HG03520 (cell line): ENCODE data around the gene ADGRV1.
"Not testable (repeated sequence)": the region's sequence is repeated elsewhere in the genome, so short reads cannot be mapped to it uniquely, and the experiment has no call there.

ENCODE experiments used
- ATAC-seq: cut with Tn5 transposase; IDR thresholded peaks from one replicate; pipeline ENCODE4 v1.9.1; 2021; ENCODE audit warnings: mild to moderate bottlenecking, moderate library complexity; ENCODE audit not compliant: unreplicated experiment

Gene ADGRV1

DNA sequence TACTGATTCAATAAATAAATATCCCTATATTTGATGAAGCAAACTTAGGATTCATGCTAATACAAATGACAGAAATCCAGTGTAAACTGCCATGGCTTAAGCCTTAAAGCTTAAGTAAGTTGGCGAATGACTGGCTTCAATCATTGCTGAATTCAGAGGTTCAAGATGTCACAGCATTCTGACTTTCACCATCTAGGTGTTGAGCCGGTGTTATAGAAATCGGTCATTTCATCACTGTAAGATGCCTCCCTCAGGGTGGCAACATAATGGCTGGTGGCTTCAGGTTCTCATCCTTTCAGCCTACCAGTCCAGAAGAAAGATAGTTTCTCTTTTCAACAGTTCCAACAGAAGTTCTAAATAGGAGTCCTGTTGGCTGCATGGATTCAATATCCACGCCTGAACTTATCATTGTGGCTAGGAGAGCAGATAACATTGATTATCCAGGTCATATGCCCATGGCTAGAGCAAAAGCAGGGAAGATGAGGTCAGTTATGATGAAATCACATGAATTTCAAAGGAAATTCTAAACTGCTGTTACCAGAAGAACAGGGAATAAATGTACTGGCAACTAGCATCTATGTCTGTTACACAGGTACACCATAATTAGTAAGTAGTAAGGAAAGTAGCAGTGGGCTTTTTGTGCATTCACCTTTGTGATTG is 460.2 kb downstream of the ADGRV1 start:
- ATAC-seq: no peak

DNA sequence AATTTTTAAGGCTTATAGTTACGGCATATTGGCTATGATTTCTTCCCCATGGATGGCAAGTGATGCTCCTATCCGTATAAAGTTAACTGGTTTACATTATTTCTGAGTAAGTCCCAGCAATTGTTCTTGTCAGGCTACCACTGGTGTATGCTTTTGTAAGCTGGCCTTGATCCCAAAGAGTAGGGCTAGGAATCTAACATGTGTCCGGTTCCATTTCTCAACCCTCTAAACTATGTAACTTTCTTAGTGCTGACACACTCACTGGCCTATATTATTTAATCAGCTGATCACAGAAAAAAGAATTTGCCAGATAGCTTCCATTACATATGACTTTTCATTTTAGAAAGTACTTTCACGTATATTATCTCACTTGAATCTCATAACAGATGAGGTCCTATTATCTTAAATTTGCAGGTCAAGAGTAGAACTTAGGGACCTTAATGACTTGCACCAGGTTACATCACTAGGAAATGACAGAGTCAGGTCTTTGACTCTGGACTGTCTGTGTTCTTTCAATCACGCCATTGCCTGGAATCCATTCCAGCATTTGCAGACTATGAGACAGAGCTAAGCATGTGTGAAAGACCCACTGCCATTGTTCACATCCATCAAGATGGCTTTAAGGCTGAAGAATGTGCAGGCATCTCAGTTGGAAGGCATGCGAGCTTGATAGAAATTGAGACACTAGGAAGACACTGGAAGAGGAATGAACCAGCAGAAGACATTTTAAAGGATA is 461.6 kb downstream of the ADGRV1 start:
- ATAC-seq: no peak

DNA sequence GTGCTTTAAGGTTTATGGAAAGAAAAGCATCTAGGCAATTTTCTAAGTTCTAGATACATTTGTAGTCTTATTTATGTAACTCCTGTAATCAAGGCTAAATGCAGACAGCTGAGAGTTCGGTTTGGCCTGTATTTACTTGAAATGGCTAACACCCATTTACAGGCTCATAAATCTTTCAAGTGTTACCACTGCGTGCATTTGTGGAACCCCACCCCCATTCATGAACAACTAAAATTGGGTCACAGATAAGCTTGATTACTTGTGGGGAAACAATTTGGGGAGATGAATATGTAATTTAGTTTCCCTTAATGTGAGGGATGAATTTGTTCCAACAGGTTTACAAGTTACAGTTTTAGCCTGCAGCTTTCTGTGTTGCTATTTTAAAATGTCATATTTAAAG is 463.9 kb downstream of the ADGRV1 start:
- no peak for ATAC-seq

DNA sequence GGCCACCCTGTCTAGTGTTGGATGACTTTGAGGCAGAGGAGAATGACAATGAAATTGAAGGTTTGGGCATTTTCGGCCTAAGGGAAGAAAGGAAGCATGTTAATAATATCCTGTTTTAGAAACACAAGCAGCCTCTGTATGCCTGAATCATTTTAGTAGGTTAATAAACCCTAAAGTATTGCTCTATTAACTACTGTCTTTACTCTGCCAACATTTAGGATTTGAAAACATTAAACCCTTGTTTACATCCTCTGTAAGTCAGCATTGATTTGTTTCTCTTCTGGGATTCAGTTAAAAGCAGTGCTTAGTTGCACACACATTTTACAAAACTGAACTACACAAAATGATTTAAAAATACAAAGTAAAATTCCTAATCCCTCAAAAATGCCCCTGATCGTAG is 465.6 kb downstream of the ADGRV1 start:
- no peak for ATAC-seq

DNA sequence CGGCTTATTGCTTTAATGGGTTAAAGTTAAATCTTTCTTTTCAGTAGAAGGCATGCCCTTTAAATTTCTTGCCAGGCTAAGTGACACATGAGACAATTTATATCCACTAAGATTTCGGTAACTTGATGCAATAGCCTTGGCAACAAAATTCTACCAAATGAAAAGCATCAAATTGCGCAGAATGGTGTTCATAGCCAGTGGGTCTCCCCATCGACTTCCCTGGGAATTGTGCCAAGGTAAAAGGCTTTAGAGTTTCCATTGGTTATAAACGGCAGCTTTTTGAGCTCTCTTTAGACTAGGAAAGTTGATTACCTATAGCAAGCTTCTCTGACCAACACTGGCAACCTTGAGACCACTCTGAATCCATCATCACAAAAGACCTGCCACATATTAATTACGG is 466.1 kb downstream of the ADGRV1 start:
- ATAC-seq: no peak

DNA sequence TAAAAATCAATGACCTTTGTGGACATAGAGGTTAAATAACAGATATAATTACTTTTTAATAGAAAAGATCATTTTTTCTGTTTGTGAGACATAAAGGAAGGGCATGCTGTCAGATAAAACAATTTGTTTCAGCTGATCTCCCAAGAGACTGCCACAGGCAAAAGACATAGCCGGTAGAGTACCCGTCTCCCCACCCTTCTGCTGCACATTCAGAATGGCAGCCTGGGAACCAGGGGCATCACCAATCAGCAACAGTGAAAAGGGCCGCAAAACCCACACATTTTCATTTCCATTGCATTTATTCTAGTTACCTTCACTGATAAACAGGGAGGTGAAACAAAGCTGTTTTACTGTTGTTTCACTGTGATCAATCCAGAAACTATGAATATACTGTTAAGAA is 466.9 kb downstream of the ADGRV1 start:
- no peak for ATAC-seq

DNA sequence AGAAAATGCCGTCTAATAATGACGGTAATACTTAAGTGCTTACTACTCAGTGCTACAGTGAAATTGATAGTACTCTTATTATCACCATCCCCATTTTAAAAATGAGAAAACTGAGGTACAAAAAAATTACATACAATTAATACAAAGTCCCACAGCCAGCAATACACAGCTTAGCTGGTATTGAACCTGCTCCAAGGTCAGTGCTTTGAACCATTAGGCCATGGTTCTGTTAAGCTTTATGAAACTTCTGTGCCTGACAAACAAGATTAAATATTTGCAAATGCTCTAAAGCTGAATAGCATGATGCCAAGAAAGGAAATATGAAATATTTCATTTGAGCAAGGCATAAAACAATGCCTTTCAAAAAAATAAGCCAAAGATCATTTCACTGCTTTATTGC is 467.4 kb downstream of the ADGRV1 start:
- ATAC-seq: no peak

DNA sequence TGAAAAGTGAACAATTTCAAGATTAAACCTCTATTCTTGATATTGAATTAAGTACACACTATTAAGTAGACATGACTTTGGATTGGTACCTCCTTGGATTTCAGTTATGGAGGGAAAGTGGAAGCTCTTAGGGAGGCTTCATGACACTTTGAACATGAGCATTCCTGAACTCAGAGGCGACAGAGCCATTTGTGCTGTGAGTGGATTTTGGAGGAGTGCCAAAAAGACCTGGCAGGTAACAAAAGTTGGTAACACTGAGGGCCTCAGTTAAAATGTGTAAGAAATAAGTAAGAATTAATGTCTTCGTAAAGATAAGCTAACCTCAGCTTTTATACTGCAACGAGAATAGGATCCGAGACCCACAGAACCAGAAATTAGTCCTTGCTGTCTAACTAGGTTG is 467.9 kb downstream of the ADGRV1 start:
- ATAC-seq: no peak

DNA sequence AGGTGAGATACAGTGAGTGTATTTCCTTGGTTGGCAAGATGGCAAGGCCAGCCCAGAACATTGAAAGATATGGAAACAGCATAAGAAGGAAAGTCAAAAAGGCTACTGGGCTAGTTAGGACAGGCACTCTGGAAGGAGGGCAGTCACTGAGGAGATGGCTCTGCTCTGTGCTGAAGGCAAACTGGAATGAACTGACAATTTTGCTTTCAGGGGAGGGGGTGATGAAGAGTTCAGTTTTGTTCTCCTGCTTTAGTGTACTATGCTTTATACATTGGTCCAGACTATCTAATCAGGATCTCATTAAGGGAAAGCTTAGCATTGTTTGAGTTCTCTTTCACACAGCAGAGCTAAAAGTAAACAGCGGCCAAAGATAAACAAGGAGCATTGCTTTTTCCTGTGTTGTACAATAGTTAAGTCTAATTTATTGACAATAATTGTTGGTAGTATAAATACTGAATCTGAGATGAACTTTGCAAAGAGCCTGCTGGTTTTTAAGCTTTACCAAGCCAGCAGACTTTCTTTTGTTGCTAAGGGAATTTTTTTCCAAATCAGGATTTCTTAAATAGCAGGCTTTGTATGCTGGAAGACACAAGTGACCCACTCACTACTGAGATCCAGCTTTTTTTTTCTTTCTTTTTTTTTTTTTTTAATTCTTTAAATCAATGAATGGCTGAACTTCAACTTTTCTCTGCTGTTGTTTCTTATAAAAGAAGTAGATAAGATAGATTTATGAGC is 469.0 kb downstream of the ADGRV1 start:
- no peak for ATAC-seq

DNA sequence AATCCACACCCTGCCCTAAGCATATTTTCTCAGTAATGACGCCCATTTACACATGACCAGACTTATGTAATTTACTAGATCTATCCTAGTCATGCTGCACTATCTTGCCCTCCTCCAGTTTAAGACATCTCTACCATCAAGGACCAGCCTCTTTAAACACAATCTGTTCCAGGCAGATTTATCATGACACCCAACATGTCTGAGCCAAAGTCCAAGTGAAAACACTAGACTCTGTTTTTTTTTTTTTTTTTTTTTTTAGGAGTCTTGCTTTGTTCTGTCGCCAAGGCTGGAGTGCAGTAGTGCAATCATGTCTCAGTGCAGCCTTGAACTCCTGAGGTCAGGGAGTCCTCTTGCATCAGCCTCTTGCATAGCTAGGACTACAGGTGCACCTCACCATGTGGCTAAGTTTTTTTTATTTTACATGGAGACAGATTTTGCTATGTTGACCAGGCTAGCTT is 469.9 kb downstream of the ADGRV1 start:
- no peak for ATAC-seq

DNA sequence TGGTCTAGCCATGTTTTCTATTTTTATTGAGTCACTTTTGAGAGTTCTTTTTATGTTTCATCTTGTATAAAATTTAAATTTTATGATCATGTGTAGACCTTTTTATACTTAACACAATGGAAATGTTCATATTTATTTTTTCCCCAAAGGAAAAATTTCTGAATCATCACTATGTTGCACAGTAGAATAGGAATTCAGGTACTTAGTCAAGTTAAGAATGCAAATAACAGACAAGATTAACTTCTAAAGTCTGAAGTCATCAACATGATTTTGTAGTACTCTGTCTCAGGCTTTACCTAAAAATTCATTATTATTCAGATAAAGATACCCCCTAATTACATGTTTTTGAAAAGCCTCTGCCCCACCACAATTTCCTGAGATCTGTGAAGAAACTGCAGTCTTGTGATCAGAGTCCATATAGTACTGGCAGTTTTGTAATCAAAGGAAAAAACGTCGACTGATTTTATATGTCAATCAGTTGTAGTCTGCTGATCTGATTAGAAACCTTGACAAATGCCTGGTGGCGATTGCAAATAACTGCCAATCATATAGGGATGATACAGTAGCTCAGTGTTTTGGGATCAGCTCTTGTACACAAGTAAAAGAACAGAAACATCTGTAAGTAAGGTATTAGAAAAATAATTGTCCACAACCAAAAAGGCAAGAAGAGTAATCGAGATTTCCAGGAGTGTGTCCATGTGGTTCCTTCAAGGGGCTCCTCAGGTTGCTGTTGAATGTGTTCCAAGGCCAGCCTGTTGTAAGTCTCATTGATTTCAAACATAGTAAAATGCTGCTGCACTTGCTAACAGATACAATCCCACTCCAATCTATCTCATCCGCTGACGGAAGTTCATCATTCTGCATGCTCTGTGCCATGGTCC is 472.2 kb downstream of the ADGRV1 start:
- no peak for ATAC-seq

DNA sequence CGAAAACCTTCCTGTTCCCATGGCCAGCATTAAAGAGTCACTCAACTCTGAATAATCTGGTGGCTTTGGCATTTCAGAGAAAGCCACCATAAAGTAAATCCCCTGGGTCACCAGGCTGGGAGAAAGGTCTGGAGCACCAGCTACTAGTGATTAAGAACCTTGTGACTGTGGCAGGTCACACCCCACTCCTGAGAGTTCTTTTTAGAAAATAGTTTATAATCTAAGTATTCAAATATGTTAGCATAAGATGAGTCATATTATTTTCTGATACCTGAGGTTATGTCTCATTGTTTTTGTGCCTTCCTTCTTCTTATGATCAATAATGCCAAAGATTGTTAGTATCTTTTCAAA is 472.8 kb downstream of the ADGRV1 start:
- no peak for ATAC-seq

DNA sequence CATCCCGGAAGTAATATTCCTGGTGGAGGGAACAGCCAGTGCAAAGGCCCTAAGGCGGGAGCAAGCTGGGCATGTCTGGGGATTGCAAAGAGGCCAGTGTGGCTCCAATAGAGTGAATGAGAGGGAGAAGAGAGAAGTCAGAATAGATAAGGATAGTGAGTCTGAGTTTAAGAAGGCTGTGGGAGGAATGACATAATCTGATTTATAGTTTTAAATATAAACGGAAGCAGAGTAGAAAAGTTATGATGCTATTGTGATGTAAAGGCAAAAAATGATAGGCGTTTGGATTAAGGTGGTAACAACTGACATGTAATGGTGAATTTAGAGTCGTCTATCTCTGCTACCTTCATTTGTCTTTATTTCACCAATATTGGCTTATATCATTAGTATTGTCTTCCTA is 473.5 kb downstream of the ADGRV1 start:
- no peak for ATAC-seq

DNA sequence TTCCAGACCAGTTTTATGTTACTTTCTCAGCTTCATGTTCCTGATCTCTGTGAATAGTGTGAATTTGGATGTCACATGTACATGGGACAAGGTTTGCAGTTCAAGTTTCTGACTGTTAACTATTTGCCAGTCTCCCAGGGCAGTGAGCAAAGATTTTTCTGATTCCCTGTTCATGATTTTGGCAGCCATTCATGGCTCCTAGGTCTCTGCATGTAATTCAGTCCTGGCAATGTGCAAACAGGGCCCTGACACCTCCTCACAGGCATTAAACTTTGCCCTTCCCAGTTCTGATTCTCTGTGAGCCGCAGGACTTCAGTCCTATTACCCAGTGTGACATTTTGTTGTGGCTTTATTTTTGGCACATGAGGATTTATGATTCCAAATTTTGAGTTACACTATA is 474.8 kb downstream of the ADGRV1 start:
- ATAC-seq: no peak

DNA sequence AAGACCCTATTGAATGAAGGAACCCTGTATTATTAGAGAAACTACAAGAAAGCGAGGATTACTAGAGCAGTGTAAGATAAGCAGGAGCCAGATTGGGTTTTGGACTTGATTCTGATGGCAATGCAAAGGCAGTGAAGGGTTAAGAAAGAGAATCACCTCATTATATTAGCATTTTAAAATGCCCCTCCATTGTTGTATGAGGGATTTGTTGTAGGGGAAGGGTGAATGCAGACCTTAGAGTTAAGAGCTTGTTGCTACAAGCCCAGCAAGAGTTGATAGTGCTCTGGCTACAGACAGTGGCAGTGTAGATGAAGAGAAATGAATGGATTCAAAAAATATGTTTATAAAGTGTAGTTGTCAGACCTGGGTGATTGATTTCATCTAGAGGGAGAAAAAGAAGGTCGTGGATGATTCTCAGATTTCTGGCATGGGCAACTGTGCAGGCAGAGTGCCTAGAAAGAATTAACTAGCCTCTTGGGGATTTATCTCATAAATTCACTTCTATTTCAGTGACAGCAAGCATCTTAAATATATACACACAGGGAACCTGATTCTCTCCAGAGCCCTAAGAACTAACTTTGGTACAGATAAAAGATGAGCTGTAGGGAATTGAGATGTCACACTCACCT is 479.7 kb downstream of the ADGRV1 start:
- ATAC-seq: no peak

DNA sequence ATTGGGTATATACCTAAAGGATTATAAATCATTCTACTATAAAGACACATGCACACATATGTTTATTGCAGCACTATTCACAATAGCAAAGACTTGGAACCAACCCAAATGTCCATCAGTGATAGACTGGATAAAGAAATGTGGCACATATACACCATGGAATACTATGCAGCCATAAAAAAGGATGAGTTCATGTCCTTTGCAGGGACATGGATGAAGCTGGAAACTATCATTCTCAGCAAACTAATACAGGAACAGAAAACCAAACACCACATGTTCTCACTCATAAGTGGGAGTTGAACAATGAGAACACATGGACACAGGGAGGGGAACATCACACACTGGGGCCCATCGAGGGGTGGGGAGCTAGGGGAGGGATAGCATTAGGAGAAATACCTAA is 482.5 kb downstream of the ADGRV1 start:
- ATAC-seq: not testable (repeated sequence)

DNA sequence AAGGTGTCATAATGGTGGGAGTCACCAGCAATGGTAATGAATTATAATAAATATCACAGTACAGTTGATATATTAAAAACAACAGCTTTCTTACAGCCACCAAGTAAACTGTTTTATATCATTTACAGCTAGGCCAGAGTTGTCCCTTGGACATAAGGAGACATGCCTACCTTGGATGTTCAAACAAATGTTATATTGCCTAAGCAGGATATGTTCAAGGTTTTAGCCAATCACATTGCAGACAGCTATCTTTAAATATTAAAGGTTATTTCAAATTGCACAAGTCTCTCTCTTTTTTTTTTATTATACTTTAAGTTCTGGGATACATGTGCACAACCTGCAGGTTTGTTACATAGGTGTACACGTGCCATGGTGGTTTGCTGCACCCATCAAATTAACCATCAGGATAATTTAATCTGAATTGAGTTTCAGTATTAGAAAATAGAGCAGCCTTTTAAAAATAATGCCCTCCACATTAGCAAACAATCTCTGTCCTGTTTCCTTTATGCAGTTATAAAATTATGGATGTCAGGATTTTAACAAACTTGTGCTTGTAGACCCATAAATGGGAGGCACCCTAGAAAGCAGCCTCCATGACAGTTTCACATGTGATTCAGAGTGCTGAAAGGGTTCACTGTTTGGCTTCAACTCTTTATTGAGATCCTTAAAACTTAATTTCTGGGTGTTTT is 483.8 kb downstream of the ADGRV1 start:
- no peak for ATAC-seq

DNA sequence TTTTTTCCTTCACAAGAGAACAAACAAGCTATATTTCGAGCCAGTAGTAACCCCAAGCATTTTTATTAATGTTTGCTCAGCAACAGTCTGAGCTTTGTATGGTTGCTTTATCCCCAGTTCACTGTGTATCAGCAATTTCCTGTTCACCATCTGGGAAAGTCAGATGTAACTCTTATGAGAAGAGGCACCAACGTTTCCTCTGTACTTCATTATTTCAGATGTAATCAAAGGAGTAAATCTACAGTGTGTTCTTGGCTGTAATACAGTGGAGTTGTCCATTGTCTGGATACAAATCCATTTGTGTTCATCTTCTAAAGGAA is 484.3 kb downstream of the ADGRV1 start:
- ATAC-seq: no peak

DNA sequence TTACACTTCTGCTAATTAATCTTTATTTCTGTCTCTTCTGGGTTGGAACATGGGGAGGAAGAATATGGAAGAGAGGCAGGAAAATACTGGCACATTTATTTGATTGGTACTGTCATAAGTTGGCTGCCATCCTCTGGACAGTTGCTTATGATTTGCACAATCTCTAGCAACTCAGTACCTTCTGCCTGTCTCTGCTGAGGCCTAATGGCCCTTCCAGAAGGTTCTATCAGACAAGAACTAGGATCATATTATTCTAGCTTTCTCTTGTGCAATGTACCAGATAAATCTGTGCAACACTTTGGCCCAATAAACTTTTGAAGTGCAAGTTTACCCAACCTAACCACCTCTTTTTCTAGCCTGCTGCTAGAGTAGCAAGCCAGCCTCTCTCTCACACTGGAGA is 489.5 kb downstream of the ADGRV1 start:
- ATAC-seq: no peak

DNA sequence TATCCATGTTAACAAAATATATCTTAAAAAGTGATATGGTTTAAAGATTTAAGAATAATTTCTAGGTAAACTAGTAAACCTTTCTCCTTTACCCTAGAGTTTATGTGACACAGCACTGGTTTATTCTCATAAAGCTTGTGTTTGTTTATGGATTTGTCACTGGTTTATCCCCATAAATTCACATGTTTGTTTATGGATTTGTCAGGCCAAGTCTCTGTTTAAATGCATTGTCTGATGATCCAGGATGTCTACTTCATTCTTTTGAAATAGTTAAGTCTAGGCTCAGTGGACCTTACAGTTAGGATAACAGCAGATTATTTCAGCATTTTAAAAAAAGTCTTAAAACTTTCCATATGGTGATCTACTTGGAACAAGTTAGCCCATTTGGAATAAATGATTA is 490.5 kb downstream of the ADGRV1 start:
- no peak for ATAC-seq
